Erythroblast (primary cell): Measurements from ENCODE around the gene CFAP46.

Source experiments
- GATA1 ChIP-seq: IDR thresholded peaks from 2 replicates; pipeline ENCODE4 v1.6.1; 2011; ENCODE audit warnings: low read depth, mild to moderate bottlenecking, control low read depth, low read length, moderate library complexity
- POLR2A ChIP-seq: IDR thresholded peaks from 2 replicates; pipeline ENCODE4 v1.6.1; 2011; ENCODE audit warnings: mild to moderate bottlenecking, low read length

- TF ChIP-seq POLR2A (no peak), GATA1 (no peak)
These were observed 62.8 kb downstream of the CFAP46 start for GRCh38 chr10:132879408-132880127.
